Calu3 (cell line): ENCODE measurements around the gene PDLIM5. TPM values are rescaled to one million over a fixed set of nuclear protein-coding genes. Genes with fewer than 3 reads are reported as not detected.

Experiments
- BruUV-seq: library from RNA; stranded (reverse); fragments of 400-500 nt; replicated peaks from 2 replicates; lab custom pipeline; 2021; lab: Mats Ljungman, UMichigan
- CTCF ChIA-PET: fragments of 300-600 bp; sonication (Branson Sonifier 250); formaldehyde crosslinking; loops from one replicate; lab custom pipeline; 2022; ENCODE audit warnings: antibody characterized with exemption; lab: Charles Lee
- DNase-seq: peaks from one replicate; pipeline ENCODE4 v3.0.0; 2022
- H3K27ac Mint-ChIP-seq: one replicate; pipeline ENCODE4 v1.8.0; 2022; ENCODE audit warnings: mixed read lengths; ENCODE audit not compliant: unreplicated experiment
- H3K27me3 Mint-ChIP-seq: one replicate; pipeline ENCODE4 v1.8.0; 2022; ENCODE audit warnings: mixed read lengths; ENCODE audit not compliant: unreplicated experiment
- H3K36me3 Mint-ChIP-seq: one replicate; pipeline ENCODE4 v1.8.0; 2022; ENCODE audit warnings: mild to moderate bottlenecking, moderate library complexity, mixed read lengths; ENCODE audit not compliant: insufficient read depth, unreplicated experiment
- H3K4me1 Mint-ChIP-seq: one replicate; pipeline ENCODE4 v1.8.0; 2022; ENCODE audit warnings: mild to moderate bottlenecking, low read depth, mixed read lengths; ENCODE audit not compliant: unreplicated experiment
- H3K4me3 Mint-ChIP-seq: one replicate; pipeline ENCODE4 v1.8.0; 2022; ENCODE audit warnings: mild to moderate bottlenecking, low read depth, moderate library complexity, mixed read lengths; ENCODE audit not compliant: unreplicated experiment
- H3K9me3 Mint-ChIP-seq: one replicate; pipeline ENCODE4 v1.8.0; 2022; ENCODE audit warnings: low read depth, mixed read lengths; ENCODE audit not compliant: unreplicated experiment
- CTCF ChIP-seq: fragments of 200-600 bp; IDR thresholded peaks from one replicate; pipeline ENCODE4 v1.8.0; 2022; ENCODE audit warnings: antibody characterized with exemption; ENCODE audit not compliant: unreplicated experiment
- intact Hi-C: fragments of 100-400 bp; cut with micrococcal nuclease; formaldehyde crosslinking; loops from one replicate; pipeline ENCODE4 v1.10.0; 2022; ENCODE audit not compliant: unreplicated experiment
- total RNA-seq: library from RNA; stranded (reverse); gene quantifications from 2 replicates; pipeline ENCODE4 v1.2.3, GENCODE V29; 2022

PDLIM5 gene
- total RNA-seq, 1 experiment from 2014 or later, result 122 TPM

DNA sequence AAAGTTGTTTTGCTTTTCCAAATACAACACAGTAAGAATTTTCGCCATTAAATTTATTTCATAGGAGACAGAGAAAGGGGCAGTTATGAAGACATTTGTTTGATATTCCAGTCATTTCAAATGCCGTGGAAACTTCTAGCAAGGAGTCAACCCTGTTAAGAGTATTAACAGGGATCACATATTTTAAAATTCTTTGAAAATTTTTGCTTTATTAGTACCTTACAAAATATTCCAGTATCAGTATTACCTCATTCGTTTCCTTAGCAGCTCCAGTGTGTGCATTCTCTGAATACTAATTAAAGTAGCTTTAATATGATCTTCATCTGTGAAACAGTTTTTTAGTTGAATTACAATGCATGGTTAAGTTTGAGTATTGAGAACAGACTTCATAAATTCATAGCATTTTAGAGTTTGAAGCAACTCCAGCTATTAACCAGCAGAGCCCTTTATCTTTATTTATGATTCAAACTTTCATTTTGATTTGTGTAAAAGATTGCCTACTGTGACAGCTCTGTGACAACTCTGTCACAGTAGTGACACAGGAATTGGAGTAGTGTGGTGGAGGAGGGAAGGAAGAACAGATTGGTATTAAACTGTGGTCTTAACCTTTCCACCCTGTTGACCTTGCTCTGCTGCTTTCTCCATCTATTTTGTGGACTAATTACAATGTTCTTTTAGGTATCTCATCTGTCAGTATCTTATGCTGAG lies 86.3 kb downstream of the PDLIM5 start:
- Mint-ChIP-seq H3K4me3 (no peak overlapping the region), H3K9me3 (no peaks in the 10 kb centered on the region), H3K4me1 (peaks cover 70% of the 10 kb centered on the region), H3K27ac (peak overlapping the region; percentile 70), H3K27me3 (no peaks in the 10 kb centered on the region), H3K36me3 (peaks cover 17% of the 10 kb centered on the region)
- no TSS peak for BruUV-seq
- CTCF ChIA-PET, result interaction anchor here (0.6 kb wide), 1 partner anchor 11 kb away, joined by 9 read pairs; no protein-coding TSS in a partner anchor
- DNase-seq, result no peak
- intact Hi-C loops, result no loop called here
- TF ChIP-seq CTCF, result no peak

GRCh38 chr4:94540476-94540875 lies 88.7 kb downstream of the PDLIM5 start:
- CTCF ChIA-PET, result no interaction called here
- no peaks in the 10 kb centered on the region for H3K27me3 Mint-ChIP-seq
- no peaks in the 10 kb centered on the region for H3K9me3 Mint-ChIP-seq
- no peak for DNase-seq
- intact Hi-C loops, result no loop called here
- peaks cover 61% of the 10 kb centered on the region for H3K4me1 Mint-ChIP-seq
- peak overlapping the region; percentile 91 for H3K27ac Mint-ChIP-seq
- peak overlapping the region; percentile 8 for H3K4me3 Mint-ChIP-seq
- no peak for TF ChIP-seq CTCF
- peaks cover 13% of the 10 kb centered on the region for H3K36me3 Mint-ChIP-seq
- no TSS peak for BruUV-seq

GRCh38 chr4:94544811-94545210 lies 93.1 kb downstream of the PDLIM5 start:
- BruUV-seq, result no TSS peak
- Mint-ChIP-seq H3K27ac (peak overlapping the region; percentile 77), H3K27me3 (no peaks in the 10 kb centered on the region), H3K9me3 (no peaks in the 10 kb centered on the region), H3K4me1 (peaks cover 60% of the 10 kb centered on the region), H3K4me3 (no peak overlapping the region), H3K36me3 (peaks cover 20% of the 10 kb centered on the region)
- no peak for DNase-seq
- CTCF ChIA-PET, result no interaction called here
- intact Hi-C loops, result loop anchor here (5.0 kb wide), 1 partner anchor 93 kb away; the partner anchor contains the start of gene PDLIM5
- no peak for TF ChIP-seq CTCF

DNA sequence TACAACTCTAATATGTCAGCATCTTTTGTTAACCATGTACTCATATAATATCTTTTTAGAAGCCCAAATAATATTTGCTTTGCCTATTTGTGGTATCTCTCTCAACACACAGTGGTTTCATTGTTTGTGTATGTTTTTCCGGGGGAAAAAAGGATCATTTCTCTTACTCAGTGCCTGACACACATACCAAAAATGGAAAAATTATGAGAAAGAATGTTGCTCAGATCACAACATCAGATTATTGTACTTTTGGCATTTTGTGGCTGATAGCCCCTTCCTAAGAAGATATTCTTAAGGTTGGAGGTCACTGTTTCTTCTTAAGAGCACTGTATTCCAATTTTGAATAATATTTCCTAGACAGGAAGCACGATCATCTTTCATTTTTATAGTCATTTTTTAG lies 93.6 kb downstream of the PDLIM5 start:
- Mint-ChIP-seq H3K27ac (peak overlapping the region; percentile 77), H3K36me3 (peaks cover 18% of the 10 kb centered on the region), H3K9me3 (no peaks in the 10 kb centered on the region), H3K4me1 (peaks cover 55% of the 10 kb centered on the region), H3K4me3 (no peak overlapping the region), H3K27me3 (no peaks in the 10 kb centered on the region)
- CTCF ChIA-PET, result no interaction called here
- intact Hi-C loops, result loop anchor here (5.0 kb wide), 1 partner anchor 93 kb away; the partner anchor contains the start of gene PDLIM5
- no peak for DNase-seq
- no peak for TF ChIP-seq CTCF
- BruUV-seq, result no TSS peak
